Activated gamma-delta T cell (primary cell): ENCODE data around the gene ERC2.
"Not testable (repeated sequence)": the region's sequence is repeated elsewhere in the genome, so short reads cannot be mapped to it uniquely, and the experiment has no call there.

Experiments used
- DNase-seq: peaks from one replicate; lab custom pipeline; 2025; lab: John Stamatoyannopoulos, UW

The ERC2 gene

DNA sequence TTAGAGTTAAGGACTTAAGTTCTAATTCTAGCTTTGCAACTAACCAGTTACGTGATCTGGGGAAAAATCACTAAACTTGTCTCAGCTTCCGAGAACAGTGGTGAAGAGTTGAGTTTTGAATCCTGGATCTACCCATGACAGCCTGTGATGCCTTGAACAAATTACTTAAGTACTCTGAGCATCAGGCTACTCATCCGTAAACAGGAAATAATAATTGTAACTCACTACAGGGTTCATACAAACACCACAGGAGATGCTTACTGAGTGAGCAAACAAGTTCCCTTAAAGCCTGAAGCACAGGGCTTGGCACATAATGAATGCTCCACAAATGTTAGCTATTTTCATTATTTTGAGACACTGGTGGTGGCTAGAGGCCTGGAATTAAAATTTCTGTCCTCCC is 158.8 kb downstream of the ERC2 start:
- DNase-seq, result no peak

DNA sequence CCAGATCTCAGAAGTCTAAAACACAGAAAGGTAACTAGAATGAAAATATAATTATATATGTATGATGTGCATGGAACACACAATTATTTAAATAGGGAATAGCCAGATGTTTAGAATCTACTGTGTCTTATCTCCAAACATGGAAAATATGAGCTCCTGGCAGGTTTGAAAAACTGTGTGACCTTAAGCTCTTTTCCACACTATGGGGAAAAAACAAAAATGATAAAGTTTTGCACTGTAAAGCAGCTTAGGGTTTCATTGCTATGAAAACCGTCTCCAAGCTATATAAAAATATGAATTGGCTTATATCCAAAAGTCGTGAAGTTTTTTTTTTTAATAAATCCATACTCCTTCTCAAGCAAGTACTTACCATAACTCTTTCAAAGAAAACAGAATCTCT is 159.8 kb downstream of the ERC2 start:
- no peak for DNase-seq

- DNase-seq, result no peak
Observed at GRCh38 chr3:56304069-56304468, 164.2 kb downstream of the ERC2 start.

DNA sequence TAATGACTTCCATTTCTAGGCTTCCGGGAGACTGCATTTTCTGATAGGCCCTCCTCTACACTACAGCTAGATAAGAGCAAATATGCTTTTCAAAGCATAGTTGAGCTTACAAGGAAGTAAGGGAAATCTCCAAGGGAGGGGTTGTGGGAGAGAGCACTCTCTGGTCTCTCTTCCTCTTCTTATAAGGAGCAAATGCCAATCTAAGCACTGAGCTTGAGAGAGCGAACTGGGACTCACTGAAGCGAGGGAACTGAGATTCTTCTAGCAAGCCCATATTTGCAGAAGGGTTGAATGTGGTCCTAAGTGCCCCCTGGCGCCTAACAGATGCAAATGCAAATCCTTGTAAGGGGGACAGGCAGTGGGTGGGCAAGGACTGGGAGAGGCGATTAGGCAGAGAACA is 164.8 kb downstream of the ERC2 start:
- DNase-seq, result no peak

DNA sequence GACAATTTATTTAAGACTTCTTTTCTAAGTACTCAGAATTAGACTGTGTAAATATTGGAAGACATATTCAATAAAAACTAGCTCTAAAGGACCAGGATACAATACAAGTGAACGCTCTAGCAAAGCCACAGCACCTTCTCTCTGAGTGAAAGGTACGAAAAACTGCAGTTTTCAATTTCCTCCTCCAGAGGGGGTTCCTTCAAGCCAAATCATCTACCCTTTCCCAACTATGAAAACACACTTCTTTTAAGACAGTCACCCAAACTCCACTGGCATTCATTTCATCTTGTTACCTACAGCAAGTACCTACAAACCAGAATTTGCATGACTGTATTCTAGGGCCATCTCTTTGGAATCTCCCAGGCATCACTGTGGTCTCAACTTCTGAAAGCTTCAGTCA is 165.8 kb downstream of the ERC2 start:
- no peak for DNase-seq

- no peak for DNase-seq
Observed at GRCh38 chr3:56297281-56297840, 170.9 kb downstream of the ERC2 start.

GRCh38 chr3:56296361-56296760 is 171.9 kb downstream of the ERC2 start:
- DNase-seq, result no peak

GRCh38 chr3:56295161-56295560 is 173.1 kb downstream of the ERC2 start:
- DNase-seq, result no peak

GRCh38 chr3:56294286-56294685 is 174.0 kb downstream of the ERC2 start:
- no peak for DNase-seq

- no peak for DNase-seq
Observed at GRCh38 chr3:56291953-56292352, 176.3 kb downstream of the ERC2 start.

DNA sequence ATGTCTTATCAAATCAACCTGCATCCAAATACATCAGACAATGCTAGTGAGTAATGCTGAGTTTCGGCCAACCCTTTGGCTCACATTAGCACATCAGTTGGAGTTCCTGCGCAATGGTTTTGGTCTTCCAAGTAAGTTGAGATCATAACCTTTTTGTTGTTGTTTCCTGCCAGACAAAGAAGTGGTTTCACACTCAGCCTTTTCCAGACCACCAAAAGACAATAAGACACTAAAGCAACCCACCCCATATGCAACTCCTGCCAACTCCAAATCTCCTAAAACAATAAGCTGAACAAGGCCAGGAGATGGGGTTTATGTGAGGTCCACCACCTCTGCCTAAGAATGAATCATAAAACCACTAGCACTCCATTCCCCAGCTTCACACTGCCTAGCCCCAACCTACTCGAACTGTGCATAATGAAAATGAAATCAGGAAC is 177.0 kb downstream of the ERC2 start:
- DNase-seq, result no peak

DNA sequence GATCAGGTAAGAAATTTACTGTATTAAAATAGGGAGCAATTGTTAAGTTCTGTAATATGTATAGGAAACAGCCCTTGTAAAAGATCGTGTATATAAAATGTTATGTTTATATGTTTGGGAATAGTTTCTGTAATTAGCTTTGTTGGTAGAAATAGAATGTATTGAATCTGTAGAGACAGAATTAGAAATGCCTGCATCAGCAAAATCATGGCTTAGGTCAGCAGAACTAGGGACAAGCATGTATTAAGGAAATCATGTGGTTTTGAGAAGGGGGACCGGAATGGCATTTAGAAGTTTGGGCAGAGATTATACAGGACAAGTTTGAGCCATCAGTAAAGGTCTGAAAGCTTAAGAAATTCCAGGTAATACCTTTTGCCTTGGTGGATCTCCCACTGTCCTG is 177.9 kb downstream of the ERC2 start:
- no peak for DNase-seq

DNA sequence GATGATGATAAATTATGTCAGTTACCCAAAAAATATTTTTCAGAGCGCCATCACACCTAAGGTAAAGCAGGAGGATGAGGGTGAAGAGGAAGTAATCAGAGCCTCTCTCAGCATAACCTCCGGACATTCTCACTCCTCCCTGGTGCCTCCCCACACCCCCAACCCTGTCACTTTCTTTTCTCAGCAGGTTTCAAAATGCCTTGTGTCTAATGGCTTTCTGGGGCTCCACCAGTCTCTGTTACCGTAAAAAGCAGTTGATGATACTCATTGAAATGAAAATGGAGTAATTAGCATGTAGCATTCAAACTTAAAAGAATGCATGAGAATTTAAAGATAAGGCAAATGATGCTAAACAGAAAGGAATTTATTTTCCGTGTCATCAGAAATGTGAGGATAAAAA is 180.0 kb downstream of the ERC2 start:
- DNase-seq, result no peak

DNA sequence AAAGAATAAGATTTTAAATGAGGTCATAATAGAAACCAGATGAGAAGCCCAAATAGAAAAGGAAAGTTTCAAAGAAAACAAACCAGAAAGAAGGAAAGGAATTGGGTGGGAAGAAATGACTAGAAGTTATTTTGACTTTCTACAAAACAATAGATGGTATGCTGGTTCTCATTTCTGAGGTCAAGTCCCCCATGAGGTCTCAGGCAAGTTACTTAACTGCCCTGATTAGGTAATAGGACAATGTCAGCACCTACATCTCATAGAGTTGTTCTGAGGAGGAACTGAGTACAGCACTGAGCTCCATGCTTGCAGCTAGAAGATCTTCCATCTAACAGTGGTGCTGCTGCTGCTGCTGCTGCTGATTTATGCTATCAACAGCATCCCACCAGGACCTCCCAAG is 185.9 kb downstream of the ERC2 start:
- DNase-seq, result no peak

DNA sequence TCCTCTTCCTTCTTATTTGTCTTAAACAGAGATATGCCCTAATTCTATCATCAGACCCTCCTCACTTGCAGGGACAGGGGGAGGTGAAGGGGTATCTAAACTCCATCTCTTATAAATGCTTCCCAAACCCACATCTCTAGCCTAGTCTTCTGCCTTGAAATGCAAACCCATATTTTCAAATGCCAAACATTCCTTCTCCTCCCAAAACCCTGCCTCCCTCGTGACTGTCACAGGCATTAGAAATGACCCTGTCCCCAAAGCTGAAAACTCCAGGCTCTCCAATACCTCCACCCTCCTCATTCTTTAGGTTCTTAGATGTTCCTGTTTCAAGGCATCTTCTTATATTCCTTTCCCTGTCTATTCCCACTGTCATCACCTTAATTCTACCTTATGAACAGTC is 191.0 kb downstream of the ERC2 start:
- DNase-seq, result no peak

DNA sequence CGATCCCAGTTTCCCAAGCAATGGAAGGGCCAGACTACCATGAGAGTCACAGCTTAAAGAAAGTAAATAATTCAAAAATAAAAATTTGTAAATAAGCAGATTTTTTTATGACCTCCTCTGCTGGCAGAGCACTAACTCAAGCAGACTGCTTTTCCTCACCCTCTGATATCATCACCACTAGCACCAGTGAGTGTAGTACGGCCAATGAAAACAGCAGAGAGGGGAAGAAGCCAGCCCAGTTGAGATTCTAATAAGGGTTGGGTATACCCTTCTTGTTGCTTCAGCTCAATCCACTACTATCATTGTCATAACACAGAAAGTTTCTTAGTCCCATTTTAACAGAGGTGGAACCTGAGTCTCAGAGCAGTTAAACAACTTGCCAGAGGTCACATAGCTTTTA is 193.1 kb downstream of the ERC2 start:
- DNase-seq, result no peak

DNA sequence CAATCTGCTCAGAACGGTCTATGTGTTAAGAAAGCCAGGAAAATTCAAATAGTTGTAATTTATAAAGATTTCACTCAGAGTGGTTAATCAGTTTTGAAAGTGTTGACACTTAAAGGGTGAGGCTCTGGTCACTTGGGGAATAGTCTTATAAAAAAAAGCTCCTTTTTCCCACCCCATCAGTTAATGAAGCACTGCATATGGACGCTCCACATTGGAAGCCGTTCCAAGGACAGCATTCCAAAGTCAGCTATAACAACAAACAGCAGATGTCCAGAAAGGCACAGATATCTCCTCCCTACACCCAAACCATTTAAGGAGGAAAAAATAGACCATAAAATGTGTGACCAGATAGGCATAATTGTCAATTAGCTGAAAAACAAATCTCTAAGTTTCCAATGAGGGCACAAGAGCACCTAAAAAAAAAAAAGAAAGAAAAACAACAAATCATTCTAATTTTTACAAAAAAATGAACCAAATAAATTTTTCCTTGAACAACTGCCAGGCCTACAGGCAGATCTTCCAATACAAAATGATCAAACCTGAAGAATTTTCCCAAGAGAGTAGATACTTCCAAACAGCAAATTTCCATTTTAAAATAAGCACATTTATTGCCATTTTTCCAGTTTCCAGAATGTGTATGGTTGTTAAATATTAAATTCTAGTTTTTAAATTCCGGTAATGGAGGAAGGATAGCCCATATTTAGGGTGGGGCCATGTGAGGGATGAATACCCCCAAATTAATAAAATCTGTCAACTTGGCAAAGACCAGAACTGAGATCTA is 198.3 kb downstream of the ERC2 start:
- no peak for DNase-seq

- DNase-seq, result no peak
Observed at GRCh38 chr3:56268616-56269383, 199.5 kb downstream of the ERC2 start.

- not testable (repeated sequence) for DNase-seq
Observed at GRCh38 chr3:56261852-56262251, 206.4 kb downstream of the ERC2 start.

DNA sequence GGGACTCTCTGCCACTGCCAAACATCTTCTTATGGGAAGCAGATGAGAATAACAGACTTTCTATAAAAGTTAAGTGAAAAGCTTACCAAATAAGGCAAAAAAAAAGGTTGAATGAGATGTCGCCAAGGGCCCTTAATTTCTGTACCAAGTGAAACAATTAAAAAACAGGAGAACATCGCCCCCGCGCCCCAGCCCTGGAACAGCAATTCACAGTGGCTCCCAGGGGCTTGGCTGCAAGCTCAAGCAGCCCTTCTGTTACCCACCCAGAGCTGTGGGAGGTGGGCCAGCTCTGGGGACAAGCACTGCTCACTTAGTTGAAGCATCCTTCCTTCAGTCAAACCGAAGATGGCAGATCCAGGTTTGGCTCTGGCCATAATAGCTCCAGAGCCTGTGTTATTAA is 208.0 kb downstream of the ERC2 start:
- DNase-seq, result no peak

GRCh38 chr3:56257826-56258225 is 210.4 kb downstream of the ERC2 start:
- no peak for DNase-seq

DNA sequence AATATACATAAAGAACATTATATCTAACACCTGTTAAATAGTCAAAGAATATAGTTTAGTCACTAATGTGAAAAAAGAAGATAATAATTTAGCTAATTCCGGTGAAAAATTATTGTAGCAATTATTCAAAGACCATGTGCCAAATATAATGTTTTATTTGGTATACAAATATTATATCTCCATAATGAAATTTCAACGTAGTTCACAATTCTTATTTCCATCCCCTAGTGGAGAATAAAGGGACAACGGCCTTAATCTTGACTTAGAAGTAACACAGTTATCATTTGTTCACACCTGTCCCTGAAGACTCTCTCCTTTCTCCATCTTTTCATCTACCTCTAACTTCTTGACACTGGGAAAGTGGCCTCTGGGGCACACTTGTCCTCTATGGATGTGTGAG is 213.4 kb downstream of the ERC2 start:
- DNase-seq, result no peak
